C4-2B (cell line): ENCODE results near the gene ABHD14A.

Experiments used
- H3K27ac ChIP-seq: fragments of 450-650 bp; 2 replicates; pipeline ENCODE4 v1.5.1; 2017
- CTCF ChIP-seq: fragments of 450-650 bp; conservative IDR thresholded peaks from 2 replicates; pipeline ENCODE4 v1.5.1; 2017; ENCODE audit warnings: mild to moderate bottlenecking
- ZFX ChIP-seq: fragments of 450-650 bp; IDR thresholded peaks from 2 replicates; pipeline ENCODE4 v1.6.1; 2017

ABHD14A gene

GRCh38 chr3:51982838-51983577 lies 8.1 kb downstream of the ABHD14A start, which contains the start of gene ACY1:
TSS of gene ACY1 (plus strand) at chr3:51983535. CDS start at chr3:51984065, 530 bp downstream.
- peak; percentile 40; the same call in 1 of the 2 replicates for TF ChIP-seq ZFX
- TF ChIP-seq CTCF, result no peak; the same call in 1 of the 2 replicates
- peak within 1 kb of the TSS; percentile 83 for H3K27ac ChIP-seq

GRCh38 chr3:51983578-51984268 lies 8.9 kb downstream of the ABHD14A start:
- TF ChIP-seq ZFX (no peak), CTCF (no peak)
- peak overlapping the region; percentile 83 for H3K27ac ChIP-seq

DNA sequence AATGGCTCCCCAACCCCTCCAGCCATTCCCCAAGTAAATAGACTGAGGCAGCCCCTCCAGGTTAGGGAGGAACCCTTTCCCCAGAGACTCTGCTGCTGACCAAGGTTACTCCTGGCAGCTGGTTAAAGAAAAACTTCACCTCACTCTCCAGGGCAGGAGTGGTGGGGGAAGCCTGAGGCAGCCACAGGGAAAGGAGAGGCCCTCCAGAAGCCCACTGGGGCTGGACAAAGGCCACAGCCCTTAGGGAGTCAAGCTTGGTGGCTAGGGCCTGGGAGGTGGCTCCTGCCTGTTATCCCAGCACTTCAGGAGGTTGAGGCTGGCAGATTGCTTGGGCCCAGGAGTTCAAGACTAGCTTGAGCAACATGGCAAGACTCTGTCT lies 9.4 kb downstream of the ABHD14A start:
- TF ChIP-seq CTCF, result no peak
- H3K27ac ChIP-seq, result peak overlapping the region; percentile 83

DNA sequence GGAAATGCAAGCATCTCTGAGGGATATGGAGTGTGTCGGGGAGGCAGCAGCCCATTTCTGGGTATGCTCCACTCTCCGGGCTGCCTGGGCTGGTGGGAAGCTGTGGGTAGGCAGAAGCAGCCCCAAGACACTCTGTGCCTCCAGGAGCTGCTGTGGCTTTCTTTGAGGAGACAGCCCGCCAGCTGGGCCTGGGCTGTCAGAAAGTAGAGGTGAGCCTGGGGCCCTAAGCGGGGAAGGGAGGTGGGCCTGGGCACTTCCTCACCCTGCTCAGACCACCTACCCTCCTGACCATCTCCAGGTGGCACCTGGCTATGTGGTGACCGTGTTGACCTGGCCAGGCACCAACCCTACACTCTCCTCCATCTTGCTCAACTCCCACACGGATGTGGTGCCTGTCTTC lies 10.2 kb downstream of the ABHD14A start:
- H3K27ac ChIP-seq, result no peak overlapping the region
- TF ChIP-seq CTCF, result no peak
- no peak for TF ChIP-seq ZFX

- no peak for TF ChIP-seq ZFX
- TF ChIP-seq CTCF, result no peak
- no peak overlapping the region for H3K27ac ChIP-seq
Observed at GRCh38 chr3:51986010-51986947, 11.4 kb downstream of the ABHD14A start.

GRCh38 chr3:51987568-51987967 lies 12.7 kb downstream of the ABHD14A start:
- TF ChIP-seq CTCF, result no peak
- TF ChIP-seq ZFX, result no peak
- H3K27ac ChIP-seq, result no peak overlapping the region
